Measurements from ENCODE around the gene TMEM132C.

GRCh38 chr12:128365032-128365431 is 98.1 kb downstream of the TMEM132C start:
- TF ChIP-seq, protein P1, sequence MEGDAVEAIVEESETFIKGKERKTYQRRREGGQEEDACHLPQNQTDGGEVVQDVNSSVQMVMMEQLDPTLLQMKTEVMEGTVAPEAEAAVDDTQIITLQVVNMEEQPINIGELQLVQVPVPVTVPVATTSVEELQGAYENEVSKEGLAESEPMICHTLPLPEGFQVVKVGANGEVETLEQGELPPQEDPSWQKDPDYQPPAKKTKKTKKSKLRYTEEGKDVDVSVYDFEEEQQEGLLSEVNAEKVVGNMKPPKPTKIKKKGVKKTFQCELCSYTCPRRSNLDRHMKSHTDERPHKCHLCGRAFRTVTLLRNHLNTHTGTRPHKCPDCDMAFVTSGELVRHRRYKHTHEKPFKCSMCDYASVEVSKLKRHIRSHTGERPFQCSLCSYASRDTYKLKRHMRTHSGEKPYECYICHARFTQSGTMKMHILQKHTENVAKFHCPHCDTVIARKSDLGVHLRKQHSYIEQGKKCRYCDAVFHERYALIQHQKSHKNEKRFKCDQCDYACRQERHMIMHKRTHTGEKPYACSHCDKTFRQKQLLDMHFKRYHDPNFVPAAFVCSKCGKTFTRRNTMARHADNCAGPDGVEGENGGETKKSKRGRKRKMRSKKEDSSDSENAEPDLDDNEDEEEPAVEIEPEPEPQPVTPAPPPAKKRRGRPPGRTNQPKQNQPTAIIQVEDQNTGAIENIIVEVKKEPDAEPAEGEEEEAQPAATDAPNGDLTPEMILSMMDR (conservative IDR thresholded peaks at IDR 0.05; ENCODE audit: low read length): no peak
- TF ChIP-seq EZH2phosphoT487 (IDR thresholded peaks at IDR 0.05; ENCODE audit: borderline replicate concordance, low read depth, low read length): no peak

Measured in OCI-LY7 (cell line).